Type B pancreatic cell (in vitro differentiated cells): ENCODE measurements around the gene AP4M1. TPM values are rescaled to one million over a fixed set of nuclear protein-coding genes. Genes with fewer than 3 reads are reported as not detected.

ENCODE experiments used
- DNase-seq: peaks from one replicate; pipeline ENCODE4 v3.0.0; 2021; ENCODE audit warnings: mixed read lengths; ENCODE audit not compliant: unreplicated experiment; ENCODE audit errors: extremely low spot score
- H3K27ac Mint-ChIP-seq: 2 replicates; pipeline ENCODE4 v1.8.0; 2021; ENCODE audit warnings: mild to moderate bottlenecking, mixed read lengths
- H3K27me3 Mint-ChIP-seq: 2 replicates; pipeline ENCODE4 v1.8.0; 2021; ENCODE audit warnings: mixed read lengths
- H3K36me3 Mint-ChIP-seq: 2 replicates; pipeline ENCODE4 v1.8.0; 2021; ENCODE audit warnings: mixed read lengths
- H3K4me1 Mint-ChIP-seq: one replicate; pipeline ENCODE4 v1.8.0; 2021; ENCODE audit warnings: mixed read lengths; ENCODE audit not compliant: unreplicated experiment
- H3K4me3 Mint-ChIP-seq: 2 replicates; pipeline ENCODE4 v1.8.0; 2021; ENCODE audit warnings: mild to moderate bottlenecking, mixed read lengths
- H3K9me3 Mint-ChIP-seq: 2 replicates; pipeline ENCODE4 v1.8.0; 2021; ENCODE audit warnings: mixed read lengths
- total RNA-seq: library from RNA; stranded (reverse); gene quantifications from 2 replicates; pipeline ENCODE4 v1.2.1, GENCODE V29; 2021; ENCODE audit warnings: low replicate concordance
- TF ChIP-seq, protein P1 (sequence below): fragments of 200-600 bp; sonication (generic); conservative IDR thresholded peaks from 2 replicates; pipeline ENCODE4 v1.5.0; 2021; ENCODE audit warnings: antibody characterized with exemption, mild to moderate bottlenecking

The AP4M1 gene
- total RNA-seq, 1 donor from 2014 or later, result 28.5 TPM

DNA sequence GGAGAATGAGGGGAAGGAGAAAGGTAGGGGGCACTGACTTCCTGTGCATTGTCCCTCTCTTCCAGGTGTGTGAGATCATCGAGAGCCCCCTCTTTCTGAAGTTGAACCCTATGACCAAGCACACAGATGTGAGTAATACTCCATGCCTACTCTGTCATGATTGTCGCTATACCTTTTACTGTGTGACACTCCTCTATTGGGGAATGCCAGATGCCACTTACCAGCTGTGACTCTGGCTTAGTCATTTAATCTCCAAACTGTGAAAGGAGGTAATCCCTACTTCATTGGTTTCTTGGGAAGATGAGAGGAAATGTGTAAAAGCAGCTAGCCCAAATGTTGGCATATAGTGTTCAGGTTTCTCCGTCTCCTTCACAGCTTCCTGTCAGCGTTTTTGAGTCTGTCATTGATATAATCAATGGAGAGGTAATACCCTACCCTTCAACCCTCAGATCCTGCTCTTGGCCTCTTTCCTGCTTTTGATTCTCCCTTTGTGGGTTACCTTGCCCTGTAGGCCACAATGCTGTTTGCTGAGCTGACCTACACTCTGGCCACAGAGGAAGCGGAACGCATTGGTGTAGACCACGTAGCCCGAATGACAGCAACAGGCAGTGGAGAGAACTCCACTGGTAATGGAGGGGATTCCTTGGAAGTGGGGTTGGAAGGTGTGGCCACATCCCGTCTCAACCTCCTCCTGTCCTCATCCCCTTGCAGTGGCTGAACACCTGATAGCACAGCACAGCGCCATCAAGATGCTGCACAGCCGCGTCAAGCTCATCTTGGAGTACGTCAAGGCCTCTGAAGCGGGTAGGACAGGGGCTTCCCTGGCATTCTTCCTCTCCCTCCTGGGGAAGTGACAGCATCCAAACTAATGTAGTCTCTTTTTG is 10.7 kb upstream of the AP4M1 start:
- Mint-ChIP-seq H3K4me1 (peaks cover 25% of the 10 kb centered on the region), H3K27me3 (no peaks in the 10 kb centered on the region), H3K9me3 (no peaks in the 10 kb centered on the region), H3K36me3 (peaks cover 19% of the 10 kb centered on the region), H3K27ac (peak overlapping the region; percentile 69), H3K4me3 (peak overlapping the region; percentile 95)
- TF ChIP-seq, protein P1, sequence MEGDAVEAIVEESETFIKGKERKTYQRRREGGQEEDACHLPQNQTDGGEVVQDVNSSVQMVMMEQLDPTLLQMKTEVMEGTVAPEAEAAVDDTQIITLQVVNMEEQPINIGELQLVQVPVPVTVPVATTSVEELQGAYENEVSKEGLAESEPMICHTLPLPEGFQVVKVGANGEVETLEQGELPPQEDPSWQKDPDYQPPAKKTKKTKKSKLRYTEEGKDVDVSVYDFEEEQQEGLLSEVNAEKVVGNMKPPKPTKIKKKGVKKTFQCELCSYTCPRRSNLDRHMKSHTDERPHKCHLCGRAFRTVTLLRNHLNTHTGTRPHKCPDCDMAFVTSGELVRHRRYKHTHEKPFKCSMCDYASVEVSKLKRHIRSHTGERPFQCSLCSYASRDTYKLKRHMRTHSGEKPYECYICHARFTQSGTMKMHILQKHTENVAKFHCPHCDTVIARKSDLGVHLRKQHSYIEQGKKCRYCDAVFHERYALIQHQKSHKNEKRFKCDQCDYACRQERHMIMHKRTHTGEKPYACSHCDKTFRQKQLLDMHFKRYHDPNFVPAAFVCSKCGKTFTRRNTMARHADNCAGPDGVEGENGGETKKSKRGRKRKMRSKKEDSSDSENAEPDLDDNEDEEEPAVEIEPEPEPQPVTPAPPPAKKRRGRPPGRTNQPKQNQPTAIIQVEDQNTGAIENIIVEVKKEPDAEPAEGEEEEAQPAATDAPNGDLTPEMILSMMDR, result no peak
- DNase-seq, result no peak

DNA sequence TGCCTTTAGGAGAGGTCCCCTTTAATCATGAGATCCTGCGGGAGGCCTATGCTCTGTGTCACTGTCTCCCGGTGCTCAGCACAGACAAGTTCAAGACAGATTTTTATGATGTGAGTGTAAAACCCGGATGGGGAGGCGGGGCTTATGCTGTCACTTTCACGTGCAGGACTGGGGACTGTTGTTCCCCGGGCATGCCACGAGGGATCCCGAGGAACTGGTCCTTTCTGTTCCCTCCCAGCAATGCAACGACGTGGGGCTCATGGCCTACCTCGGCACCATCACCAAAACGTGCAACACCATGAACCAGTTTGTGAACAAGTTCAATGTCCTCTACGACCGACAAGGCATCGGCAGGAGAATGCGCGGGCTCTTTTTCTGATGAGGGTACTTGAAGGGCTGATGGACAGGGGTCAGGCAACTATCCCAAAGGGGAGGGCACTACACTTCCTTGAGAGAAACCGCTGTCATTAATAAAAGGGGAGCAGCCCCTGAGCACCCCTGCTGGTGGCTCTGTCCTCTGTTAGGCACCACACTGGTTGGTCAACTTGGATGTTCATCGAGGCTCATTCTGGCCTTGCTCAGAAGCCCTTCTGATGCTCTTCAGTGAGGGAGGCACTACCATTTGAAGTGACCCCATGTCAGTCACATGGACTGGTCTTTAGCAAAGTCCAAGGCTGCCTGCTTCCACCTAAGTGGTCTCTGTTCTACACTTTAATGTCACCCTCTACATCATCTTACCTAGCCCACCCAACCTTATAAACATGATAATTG is 9.8 kb upstream of the AP4M1 start:
- Mint-ChIP-seq H3K4me1 (peaks cover 28% of the 10 kb centered on the region), H3K27me3 (no peaks in the 10 kb centered on the region), H3K4me3 (peak overlapping the region; percentile 95)

DNA sequence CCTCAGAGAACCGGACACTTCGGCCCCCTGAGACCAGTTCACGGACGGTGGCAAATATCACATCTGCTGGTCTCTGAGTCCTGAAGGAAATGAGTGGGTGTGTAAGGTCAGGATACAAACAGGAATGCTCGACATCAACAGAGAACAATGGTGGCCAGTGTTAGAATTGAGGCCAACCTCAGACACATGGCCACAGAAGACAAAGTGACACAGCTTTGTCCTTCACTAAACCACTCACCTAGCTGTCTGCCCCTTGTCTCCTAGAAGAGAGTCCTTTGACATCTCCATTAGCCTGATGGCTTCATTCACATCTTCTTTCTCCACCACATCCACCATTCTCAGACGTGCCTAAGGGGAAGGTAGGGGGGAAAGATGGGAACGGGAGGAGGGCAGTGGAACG is 8.4 kb upstream of the AP4M1 start:
- H3K9me3 Mint-ChIP-seq, result no peaks in the 10 kb centered on the region
- no peaks in the 10 kb centered on the region for H3K27me3 Mint-ChIP-seq
- DNase-seq, result no peak
- peaks cover 33% of the 10 kb centered on the region for H3K36me3 Mint-ChIP-seq
- H3K4me1 Mint-ChIP-seq, result peaks cover 30% of the 10 kb centered on the region
- TF ChIP-seq, protein P1, result no peak
- peak overlapping the region; percentile 56 for H3K27ac Mint-ChIP-seq
- H3K4me3 Mint-ChIP-seq, result peak overlapping the region; percentile 31

More for the DNA sequence above, 9.8 kb upstream of the AP4M1 start:
- no peaks in the 10 kb centered on the region for H3K9me3 Mint-ChIP-seq
- no peak for DNase-seq
- H3K27ac Mint-ChIP-seq, result peak overlapping the region; percentile 69
- peaks cover 22% of the 10 kb centered on the region for H3K36me3 Mint-ChIP-seq
- TF ChIP-seq, protein P1, result peak; percentile 37

DNA sequence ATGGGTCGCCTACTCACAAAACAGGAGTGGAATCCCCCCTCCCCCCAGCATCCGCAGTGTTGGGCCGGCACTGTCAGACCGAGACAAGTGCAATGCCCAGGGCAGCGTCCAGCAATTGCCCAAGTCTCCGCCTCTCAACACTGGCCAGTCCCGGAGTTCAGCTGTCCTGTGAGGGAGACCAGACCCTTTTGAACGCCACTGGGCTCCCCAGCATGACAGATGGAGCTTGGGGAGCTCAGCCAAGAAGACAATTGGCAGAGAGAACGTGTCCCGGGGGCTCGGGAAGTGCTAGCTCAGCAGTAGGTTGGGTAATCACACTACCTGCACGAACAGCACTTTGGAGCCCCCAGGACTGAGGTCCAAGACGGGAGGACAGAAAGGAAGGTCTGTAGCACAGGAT is 7.9 kb upstream of the AP4M1 start:
- Mint-ChIP-seq H3K36me3 (peaks cover 37% of the 10 kb centered on the region), H3K4me1 (peaks cover 32% of the 10 kb centered on the region), H3K4me3 (no peak overlapping the region), H3K27ac (peak overlapping the region; percentile 56), H3K27me3 (no peaks in the 10 kb centered on the region), H3K9me3 (no peaks in the 10 kb centered on the region)
- TF ChIP-seq, protein P1, result no peak
- DNase-seq, result no peak

DNA sequence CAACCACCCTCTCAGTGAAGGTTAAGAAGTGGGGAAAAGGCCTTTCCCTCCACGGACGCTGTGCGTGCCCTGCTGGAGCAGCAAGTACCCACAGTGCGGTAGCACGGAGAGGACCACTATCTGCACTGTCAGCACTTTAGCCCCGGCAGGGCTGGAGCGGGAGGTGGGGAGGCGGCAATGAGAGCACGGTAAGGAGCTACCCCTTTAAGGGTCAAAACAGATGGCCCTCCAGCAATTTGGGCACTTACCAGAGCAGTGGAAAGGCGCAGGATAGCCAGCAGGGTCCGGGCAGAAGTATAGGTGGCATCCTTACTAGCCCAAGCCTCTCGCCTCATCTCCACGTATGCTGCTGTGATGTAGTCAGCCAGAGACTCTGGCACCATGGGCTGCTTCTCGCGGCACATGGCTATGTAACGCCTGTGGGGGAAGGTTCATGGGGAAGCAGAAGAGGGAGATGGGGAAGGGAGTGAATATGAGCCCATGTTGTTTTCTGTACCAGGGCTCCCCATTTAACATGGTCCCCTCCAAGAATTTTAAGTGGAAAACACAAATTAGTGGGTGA is 7.4 kb upstream of the AP4M1 start:
- Mint-ChIP-seq H3K4me3 (no peak overlapping the region), H3K36me3 (peaks cover 42% of the 10 kb centered on the region), H3K4me1 (peaks cover 37% of the 10 kb centered on the region), H3K9me3 (no peaks in the 10 kb centered on the region), H3K27ac (peak overlapping the region; percentile 56), H3K27me3 (no peaks in the 10 kb centered on the region)
- no peak for DNase-seq
- TF ChIP-seq, protein P1, result no peak
